Skeletal muscle cell (primary cell): ENCODE data around the gene RFX1.
A peak's percentile ranks its signal among the peaks of the same experiment; 100 is the strongest.
"Not testable (repeated sequence)": the region's sequence is repeated elsewhere in the genome, so short reads cannot be mapped to it uniquely, and the experiment has no call there.

Source experiments
- DNase-seq: peaks from one replicate; pipeline ENCODE4 v3.0.0-alpha.2; 2010; ENCODE audit warnings: low read depth
- H3K4me3 ChIP-seq: 2 replicates; pipeline ENCODE4 v1.5.1; 2011; ENCODE audit warnings: low read depth, mild to moderate bottlenecking, control low read depth, low read length, moderate library complexity

RFX1 gene

DNA sequence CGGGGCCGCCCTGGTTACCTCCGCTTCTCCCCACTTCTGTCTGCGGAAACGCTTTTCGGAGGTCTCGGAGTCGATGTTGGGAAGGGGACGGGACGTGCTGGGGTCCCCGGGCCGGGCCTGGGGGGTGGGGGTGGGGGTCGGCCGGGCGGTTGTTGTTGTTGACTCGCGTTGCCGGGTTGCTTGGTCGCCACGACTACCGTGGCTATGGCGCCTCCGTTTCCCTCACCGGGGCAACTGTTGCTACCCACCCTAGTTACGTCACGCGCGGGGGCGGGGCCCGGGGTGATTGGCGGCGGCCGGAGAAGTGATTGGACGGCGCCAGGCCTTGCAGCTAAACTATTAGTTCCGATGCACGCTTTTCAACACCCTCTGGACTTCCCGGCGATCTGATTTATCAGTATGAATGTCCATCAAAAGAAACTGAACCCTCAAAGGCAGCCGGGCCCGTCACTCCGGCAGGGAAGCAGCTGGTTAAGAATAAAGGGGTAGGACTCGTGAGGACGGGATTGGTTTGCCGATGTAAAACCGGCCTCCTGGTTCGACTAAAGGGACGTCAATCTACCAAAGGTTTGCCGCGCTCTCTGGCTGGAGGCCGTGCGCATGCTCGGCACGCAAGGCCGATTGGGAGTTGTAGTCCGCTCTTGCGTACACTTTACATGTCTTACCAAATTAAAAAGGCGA is at the start of gene RFX1:
TSS of gene RFX1 (minus strand) at position 236 of the 681 bp plus-strand sequence. CDS start 12,477 bp downstream, outside the sequence.
- peak within 1 kb of the TSS; percentile 72 for H3K4me3 ChIP-seq
- peak; percentile 100 for DNase-seq

DNA sequence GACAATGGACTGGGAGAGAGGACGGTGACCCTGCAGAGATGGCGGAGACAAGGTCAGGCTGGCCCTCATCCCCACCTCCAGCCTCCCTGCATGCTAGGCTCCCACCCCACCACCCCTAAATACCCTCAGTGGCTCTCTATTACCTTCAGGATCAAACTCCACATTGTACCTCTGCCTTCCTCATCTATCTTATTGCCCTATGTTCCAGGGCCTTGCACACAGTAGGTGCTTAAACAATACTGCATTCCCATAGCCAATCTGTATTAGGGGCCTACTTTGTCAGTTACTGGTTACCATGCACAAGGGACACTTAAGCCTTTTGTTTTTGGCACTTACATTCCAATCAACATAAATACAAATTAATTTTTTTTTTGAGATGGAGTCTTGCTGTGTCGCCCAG is 49.3 kb upstream of the RFX1 start:
- DNase-seq: no peak
- H3K4me3 ChIP-seq: no peak overlapping the region

DNA sequence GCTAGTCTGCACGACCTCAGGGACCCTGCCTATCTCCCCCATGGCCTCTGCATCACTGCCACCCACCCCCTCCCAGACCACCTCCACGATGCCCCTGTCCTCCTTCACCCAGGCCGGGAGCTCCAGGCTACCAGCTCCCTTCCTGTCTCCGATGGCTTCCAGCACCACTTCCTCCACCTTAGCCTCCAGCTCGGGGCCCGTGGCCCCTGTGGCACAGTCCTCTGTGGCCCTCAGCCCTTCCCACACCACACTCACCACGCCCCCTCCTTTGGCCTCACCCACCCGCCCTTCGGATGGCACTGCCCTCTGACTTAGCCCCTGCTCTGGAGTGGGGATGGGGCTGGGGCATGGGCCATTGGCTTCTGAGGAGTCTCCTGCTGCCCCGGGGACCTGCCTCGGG is 48.6 kb upstream of the RFX1 start:
- DNase-seq: no peak
- no peak overlapping the region for H3K4me3 ChIP-seq

DNA sequence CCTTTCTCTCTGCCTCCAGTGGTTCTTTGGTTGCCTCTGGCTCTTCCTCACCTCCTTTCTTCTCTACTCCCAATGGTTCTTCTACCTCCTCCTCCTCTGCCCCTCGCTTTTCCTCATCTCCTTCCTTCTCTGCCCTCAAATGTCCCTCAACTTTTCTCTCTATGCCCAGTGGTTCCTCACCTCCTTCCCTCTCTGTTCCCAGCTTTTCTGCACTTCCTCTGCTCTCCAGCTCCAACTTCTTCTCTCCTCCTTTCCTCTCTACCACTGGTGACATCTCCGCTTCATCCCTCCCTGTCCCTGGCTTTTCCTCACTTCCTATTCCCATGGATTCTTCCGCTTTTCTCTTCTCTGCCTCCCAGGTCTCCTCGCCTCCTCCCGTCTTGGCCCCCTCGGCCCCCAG is 48.0 kb upstream of the RFX1 start:
- DNase-seq: no peak
- no peak overlapping the region for H3K4me3 ChIP-seq

DNA sequence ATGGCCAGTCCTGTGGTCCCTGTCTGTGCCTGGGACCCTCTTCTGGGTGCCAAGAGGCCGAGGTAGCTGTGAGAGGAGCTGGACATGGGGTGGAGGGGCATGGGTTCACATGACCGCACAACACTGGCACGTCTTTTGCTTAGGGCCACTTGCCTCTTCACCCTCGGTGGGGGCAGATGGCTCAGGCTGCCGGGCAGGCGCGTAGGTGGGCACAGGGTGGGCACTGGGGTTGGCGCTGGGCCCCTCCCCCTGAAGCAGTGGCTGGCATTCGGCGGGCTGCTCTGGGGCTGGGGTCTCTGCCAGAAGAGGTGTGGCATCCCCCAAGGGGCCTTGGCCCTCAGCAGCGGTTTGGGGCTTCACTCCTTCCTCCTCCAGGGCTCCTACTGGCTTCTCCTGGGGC is 47.4 kb upstream of the RFX1 start:
- DNase-seq: no peak
- H3K4me3 ChIP-seq: no peak overlapping the region

DNA sequence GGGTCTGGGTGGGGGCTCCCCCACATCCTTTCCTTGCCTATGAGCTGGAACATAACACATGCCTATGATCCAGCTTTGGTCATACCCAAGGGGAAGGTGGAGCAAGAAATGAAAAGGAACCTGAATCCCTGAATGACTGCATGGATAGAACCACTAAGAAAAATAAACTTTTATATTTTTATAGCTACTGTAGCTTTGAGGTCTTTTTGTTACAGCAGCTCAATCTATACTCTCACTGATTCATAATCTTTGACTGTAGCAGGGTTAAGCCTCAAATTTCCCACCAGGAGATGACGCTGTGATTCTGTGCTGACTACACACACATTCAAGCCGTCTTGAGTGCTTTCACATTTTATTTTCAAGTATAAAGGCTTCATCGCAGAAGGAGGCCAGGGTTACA is 46.9 kb upstream of the RFX1 start:
- no peak overlapping the region for H3K4me3 ChIP-seq
- DNase-seq: no peak

DNA sequence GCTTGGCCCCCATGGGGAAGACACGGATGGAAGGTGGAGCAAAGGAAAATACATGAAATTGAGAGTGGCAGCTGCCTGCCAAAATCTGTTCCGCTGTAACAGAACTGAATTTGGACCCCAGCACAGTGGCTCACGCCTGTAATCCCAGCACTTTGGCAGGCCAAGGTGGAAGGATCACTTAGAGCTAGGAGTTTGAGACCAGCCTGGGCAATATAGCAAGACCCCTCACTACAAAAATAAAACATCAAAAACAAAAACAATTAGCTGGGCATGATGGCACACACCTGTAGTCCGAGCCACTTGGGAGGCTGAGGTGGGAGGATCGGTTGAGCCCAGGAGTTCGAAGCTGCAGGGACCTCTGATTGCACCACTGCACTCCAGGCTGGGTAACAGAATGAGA is 46.4 kb upstream of the RFX1 start:
- no peak overlapping the region for H3K4me3 ChIP-seq
- DNase-seq: no peak

DNA sequence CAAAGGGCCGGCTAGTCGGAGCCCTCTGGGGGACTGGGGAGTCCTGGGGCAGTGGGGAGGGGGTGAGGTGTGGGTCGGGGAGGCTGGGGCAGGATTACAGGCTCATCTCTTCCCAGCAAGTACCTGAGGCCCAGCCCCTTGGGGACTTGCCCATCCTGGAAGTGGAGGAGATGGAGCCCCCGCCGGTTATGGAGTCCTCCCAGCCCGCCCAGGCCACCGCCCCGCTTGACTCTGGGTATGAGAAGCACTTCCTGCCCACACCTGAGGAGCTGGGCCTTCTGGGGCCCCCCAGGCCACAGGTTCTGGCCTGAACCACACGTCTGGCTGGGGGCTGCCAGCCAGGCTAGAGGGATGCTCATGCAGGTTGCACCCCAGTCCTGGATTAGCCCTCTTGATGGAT is 45.9 kb upstream of the RFX1 start:
- no peak for DNase-seq
- no peak overlapping the region for H3K4me3 ChIP-seq

DNA sequence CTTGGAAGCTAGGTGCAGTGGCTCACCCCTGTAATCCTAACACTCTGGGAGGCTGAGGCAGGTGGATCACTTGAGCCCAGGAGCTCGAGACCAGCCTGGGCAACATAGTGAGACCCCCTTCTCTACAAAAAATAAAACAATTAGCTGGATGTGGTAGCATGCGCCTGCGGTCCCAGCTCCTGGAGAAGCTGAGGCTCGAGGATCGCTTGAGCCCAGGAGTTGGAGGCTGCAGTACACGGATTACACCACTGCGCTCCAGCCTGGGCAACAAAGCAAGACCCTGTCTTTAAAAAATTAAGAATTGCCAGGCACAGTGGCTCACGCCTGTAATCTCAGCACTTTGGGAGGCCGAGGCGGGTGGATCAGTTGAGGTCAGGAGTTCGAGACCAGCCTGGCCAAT is 44.8 kb upstream of the RFX1 start:
- H3K4me3 ChIP-seq, DNase-seq: not testable (repeated sequence)

DNA sequence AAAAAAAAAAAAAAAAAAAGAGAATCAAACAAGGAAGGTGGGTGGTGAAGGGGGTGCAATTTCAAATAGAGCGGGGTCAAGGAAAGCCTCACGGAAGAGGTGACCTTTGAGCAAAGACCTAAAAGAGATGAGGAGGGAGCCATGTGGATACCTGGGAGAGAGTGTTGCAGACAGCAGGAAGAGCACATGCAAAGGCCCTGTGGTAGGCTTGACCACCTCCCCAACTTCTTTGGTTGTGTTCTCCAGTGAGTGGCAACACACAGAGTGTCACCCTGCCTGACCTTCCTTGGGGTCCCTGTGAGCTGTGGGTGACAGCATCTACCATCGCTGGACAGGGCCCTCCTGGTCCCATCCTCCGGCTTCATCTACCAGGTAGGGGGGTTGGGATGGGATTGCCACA is 44.4 kb upstream of the RFX1 start:
- H3K4me3 ChIP-seq: no peak overlapping the region
- DNase-seq: no peak

DNA sequence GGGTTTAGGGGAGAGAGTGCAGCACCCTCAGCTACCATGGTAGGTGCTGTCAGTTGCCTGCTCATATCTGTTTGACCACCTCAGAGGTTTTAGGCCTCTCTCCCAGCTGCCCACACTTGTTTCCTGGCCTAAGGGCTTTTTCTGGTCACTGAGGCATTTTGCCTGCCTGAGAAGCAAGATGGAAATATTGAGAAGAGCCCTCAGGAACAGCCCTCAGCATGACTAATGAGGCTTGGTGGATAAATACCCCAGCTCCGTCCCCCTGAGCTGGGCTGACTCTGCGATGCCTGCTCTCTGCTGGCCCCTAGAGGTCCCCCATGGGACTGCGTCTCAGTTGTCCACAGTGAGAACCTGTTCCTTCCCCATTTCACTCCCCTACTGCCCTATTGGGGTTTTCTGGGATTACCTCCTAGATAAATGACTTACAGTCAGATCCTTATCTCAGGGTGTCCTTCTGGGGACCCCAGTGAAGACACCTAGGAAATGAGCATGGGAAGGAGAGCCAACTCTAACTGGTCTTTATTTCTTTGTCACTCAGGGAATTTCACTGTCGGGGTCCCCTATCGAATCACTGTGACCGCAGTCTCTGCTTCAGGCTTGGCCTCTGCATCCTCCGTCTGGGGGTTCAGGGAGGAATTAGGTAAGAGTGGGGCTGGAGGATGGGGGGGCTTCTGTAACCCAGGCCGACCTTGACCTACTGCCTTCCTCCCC is 42.5 kb upstream of the RFX1 start:
- no peak overlapping the region for H3K4me3 ChIP-seq
- DNase-seq: no peak

DNA sequence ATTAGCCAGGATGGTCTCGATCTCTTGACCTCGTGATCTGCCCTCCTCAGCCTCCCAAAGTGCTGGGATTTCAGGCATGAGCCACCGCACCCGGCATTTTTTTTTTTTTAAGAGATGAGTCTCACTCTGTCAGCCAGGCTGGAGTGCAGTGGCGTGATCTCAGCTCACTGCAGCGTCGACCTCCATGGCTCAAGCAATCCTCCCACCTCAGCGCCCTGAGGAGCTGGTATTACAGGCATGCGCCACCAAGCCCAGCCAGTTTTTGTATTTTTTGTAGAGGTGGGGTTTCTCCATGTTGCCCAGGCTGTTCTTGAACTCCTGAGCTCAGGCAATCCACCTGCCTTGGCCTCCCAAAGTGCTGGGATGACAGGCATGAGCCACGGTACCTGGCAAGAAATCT is 41.7 kb upstream of the RFX1 start:
- not testable (repeated sequence) for DNase-seq, H3K4me3 ChIP-seq

DNA sequence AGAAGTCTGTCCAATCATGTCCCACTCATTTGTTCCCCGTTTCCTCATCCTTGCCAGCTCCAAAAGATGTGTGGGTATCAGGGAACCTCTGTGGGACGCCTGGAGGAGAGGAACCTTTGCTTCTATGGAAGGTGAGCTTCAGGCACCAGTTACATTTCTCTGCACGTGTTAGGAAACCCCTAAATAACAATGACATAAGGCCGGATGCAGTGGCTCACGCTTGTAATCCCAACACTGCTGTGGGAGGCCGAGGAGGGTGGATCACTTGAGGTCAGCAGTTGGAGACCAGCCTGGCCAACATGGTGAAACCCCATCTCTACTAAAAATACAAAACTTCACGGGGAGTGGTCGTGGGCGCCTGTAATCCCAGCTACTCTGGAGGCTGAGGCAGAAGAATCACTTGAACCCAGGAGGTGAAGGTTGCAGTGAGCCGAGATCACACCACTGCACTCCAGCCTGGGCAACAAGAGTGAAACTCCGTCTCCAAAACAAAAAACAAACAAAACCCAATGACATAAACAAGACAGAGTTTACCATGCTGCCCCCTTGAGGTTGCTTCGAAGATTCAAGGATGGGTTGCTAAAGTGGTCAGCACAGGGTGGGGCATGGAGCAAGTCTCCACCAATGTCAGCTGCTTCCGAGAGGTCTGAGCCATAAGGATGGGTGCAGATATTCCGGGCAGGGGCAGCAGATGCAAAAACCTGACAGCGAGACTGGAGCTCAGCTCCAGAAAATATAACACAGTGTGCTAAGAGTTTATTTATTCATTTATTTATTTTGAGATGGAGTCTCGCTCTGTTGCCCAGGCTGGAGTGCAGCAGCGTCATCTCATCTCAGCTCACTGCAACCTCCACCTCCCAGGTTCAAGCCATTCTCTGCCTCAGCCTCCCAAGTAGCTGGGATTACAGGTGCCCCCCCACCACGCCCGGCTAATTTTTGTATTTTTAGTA is 36.8 kb upstream of the RFX1 start:
- DNase-seq, H3K4me3 ChIP-seq: not testable (repeated sequence)

DNA sequence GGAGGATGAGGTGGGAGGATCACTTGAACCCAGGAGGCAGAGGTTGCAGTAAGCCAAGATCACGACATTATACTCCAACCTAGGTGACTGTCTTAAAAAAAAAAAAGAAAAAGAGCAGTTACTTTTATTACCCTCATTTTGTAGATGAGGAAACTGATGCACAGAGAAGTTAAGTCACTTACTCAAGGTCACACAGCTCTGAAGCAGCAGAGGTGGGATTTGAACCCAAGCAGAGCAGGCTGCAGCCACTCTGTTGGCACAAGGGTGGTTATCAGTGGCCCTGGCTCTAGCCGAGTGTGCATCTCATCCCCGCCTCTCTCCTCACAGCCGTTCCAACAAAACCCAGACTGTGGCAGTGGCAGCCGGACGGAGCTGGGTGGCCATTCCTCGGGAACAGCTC is 33.1 kb upstream of the RFX1 start:
- H3K4me3 ChIP-seq: no peak overlapping the region
- no peak for DNase-seq

DNA sequence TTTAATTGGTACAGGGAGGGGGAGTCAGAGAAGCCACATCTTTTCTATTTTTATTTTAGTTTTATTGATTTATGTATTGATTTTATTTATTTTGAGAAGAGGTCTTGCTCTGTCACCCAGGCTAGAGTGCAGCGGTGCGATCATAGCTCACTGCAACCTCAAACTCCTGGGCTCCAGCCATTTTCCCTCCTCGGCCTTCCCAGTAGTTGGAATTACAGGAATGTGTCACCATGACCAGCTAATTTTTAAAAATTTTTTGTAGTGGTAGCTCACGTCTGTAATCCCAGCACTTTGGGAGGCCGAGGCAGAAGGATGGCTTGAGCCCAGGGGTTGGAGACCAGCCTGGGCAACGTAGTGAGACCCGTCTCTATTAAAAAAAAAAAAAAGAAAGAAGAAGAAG is 29.6 kb upstream of the RFX1 start:
- no peak overlapping the region for H3K4me3 ChIP-seq
- DNase-seq: no peak

DNA sequence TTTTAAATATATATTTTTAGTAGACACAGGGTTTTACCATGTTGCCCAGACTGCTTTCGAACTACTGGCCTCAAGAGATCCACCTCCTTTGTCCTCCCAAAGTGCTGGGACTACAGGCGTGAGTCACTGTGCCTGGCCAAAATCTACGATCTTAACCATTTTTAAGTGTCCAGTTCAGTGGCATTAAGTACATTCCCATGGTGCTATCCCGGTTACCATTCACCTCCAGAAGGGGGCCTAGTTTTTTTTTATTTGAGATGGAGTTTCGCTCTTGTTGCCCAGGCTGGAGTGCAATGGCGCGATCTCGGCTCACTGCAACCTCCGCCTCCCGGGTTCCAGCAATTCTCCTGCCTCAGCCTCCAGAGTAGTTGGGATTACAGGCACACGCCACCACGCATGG is 29.0 kb upstream of the RFX1 start:
- not testable (repeated sequence) for DNase-seq, H3K4me3 ChIP-seq

DNA sequence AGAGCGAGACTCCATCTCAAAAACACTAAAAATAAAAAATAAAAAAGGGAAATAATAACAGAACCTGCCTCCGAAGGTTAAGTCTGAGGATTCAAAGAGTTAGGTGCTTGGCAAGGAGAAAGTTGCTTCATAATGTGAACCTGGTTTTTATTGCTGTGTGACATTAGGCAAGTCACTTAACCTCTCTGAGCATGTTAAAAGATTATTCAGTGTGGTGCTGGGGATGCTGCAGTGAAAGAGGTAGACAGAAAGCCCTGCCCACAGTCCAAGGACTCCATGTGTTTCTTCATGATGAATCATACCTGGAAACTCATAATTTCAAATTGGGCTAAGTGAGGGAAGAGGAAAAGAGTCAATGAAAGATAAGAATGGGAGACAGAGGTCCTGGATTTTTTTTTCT is 27.8 kb upstream of the RFX1 start:
- DNase-seq: no peak
- H3K4me3 ChIP-seq: no peak overlapping the region

DNA sequence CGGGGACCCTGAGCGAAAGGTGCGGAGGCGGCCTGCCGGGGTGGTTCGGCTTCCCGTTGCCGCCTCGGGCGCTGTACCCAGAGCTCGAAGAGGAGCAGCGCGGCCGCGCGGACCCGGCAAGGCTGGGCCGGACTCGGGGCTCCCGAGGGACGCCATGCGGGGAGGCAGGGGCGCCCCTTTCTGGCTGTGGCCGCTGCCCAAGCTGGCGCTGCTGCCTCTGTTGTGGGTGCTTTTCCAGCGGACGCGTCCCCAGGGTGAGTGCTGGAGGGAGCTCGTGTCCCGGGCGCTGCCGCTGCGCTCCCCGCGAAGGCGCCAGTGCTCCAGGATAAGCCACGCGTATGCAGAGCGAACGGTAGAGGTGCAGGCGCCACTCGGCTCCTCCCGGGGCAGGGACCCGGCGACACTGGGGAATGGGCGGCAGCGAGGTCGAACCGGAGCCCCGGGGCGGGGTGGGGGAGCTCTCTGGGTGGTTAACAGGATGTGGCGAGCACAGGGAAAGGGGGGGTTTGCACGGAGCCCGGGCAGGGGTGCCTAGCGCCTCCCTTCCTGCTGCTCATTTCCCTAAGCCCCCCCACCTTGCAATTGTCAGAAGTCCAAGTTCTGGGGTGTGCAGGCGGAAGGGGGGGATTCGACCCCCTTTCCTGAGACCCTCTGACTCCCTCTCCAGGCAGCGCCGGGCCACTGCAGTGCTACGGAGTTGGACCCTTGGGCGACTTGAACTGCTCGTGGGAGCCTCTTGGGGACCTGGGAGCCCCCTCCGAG is 25.8 kb upstream of the RFX1 start, which contains the start of gene IL27RA:
TSS of gene IL27RA (plus strand) at position 44 of the 762 bp plus-strand sequence. CDS start at position 155, 111 bp downstream.
- no peak for DNase-seq
- peak within 1 kb of the TSS; percentile 68 for H3K4me3 ChIP-seq

DNA sequence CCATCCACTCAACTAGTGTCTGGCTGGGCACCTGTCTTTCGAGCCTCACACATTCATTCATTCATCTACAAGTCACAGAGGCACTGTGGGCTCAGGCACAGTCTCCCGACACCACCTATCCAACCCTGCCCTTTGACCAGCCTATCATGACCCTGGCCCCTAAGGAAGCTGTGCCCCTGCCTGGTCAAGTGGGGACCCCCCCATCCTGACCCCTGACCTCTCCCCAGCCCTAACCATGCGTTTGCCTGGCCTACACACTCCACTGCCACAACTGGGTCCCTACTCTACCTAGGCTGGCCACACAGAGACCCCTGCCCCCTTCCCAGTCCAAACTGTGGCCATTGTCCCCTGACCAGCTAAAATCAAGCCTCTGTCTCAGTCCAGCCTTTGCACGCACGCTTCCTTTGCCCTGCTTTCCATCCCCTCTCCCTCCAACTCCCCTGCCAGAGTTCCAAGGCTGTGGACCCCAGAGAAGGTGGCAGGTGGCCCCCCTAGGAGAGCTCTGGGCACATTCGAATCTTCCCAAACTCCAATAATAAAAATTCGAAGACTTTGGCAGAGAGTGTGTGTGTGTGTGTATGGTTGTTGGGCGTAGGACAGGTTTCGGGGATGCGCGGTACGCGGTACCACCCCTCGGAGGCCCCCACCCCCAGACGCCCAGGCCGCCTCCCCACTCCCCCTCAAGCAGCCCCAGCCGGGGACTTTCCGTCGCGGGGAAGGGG is 25.0 kb upstream of the RFX1 start:
- peak overlapping the region; percentile 68 for H3K4me3 ChIP-seq
- no peak for DNase-seq
